Eye (tissue), 1 donor: Measurements from ENCODE around the gene PLA2G6.
"Not testable (repeated sequence)": the region's sequence is repeated elsewhere in the genome, so short reads cannot be mapped to it uniquely, and the experiment has no call there.

ENCODE experiments used
- DNase-seq: peaks from one replicate; pipeline ENCODE4 v3.0.0-alpha.2; 2015

Gene PLA2G6

GRCh38 chr22:38187413-38188212 lies 6.0 kb upstream of the PLA2G6 start:
- no peak for DNase-seq

GRCh38 chr22:38186429-38186828 lies 4.8 kb upstream of the PLA2G6 start:
- DNase-seq = no peak

GRCh38 chr22:38184788-38185187 lies 3.2 kb upstream of the PLA2G6 start:
- DNase-seq = no peak

GRCh38 chr22:38180841-38181452 lies 683 bp downstream of the PLA2G6 start:
- peak; percentile 31 for DNase-seq

- DNase-seq = not testable (repeated sequence)
Observed at GRCh38 chr22:38178605-38178937, 3.1 kb downstream of the PLA2G6 start.

GRCh38 chr22:38177926-38178604 lies 3.6 kb downstream of the PLA2G6 start:
- peak; percentile 56 for DNase-seq

GRCh38 chr22:38177571-38177925 lies 4.1 kb downstream of the PLA2G6 start:
- not testable (repeated sequence) for DNase-seq

- DNase-seq = no peak
Observed at GRCh38 chr22:38177044-38177443, 4.6 kb downstream of the PLA2G6 start.

- DNase-seq = no peak
Observed at GRCh38 chr22:38176170-38176741, 5.4 kb downstream of the PLA2G6 start.

GRCh38 chr22:38175206-38176118 lies 6.2 kb downstream of the PLA2G6 start:
- no peak for DNase-seq

- no peak for DNase-seq
Observed at GRCh38 chr22:38174626-38175025, 7.0 kb downstream of the PLA2G6 start.

GRCh38 chr22:38173641-38173906 lies 8.1 kb downstream of the PLA2G6 start:
- DNase-seq = no peak

- no peak for DNase-seq
Observed at GRCh38 chr22:38172832-38173640, 8.6 kb downstream of the PLA2G6 start.

- no peak for DNase-seq
Observed at GRCh38 chr22:38171927-38172831, 9.5 kb downstream of the PLA2G6 start.

- no peak for DNase-seq
Observed at GRCh38 chr22:38170469-38170868, 11.2 kb downstream of the PLA2G6 start.

GRCh38 chr22:38169116-38169515 lies 12.5 kb downstream of the PLA2G6 start:
- DNase-seq = no peak

- DNase-seq = no peak
Observed at GRCh38 chr22:38167988-38168407, 13.6 kb downstream of the PLA2G6 start.

GRCh38 chr22:38165922-38166593 lies 15.6 kb downstream of the PLA2G6 start:
- no peak for DNase-seq

- DNase-seq = no peak
Observed at GRCh38 chr22:38164551-38164918, 17.1 kb downstream of the PLA2G6 start.

- DNase-seq = no peak
Observed at GRCh38 chr22:38163844-38164550, 17.6 kb downstream of the PLA2G6 start.
